ENCODE measurements around the gene GJD3.

GJD3 gene

GRCh38 chr17:40351359-40352236, 12.9 kb downstream of the GJD3 start:
- peak; percentile 59 for DNase-seq

- peak; percentile 53 for DNase-seq
Observed at GRCh38 chr17:40350689-40351358, 13.7 kb downstream of the GJD3 start.

- DNase-seq, result peak; percentile 81
Observed at GRCh38 chr17:40349895-40350688, 14.4 kb downstream of the GJD3 start.

GRCh38 chr17:40349477-40349894, 15.1 kb downstream of the GJD3 start:
- no peak for DNase-seq

GRCh38 chr17:40348562-40349476, 15.7 kb downstream of the GJD3 start:
- peak; percentile 81 for DNase-seq

- no peak for DNase-seq
Observed at GRCh38 chr17:40348136-40348504, 16.4 kb downstream of the GJD3 start.

GRCh38 chr17:40347319-40348135, 17.0 kb downstream of the GJD3 start:
- DNase-seq, result peak; percentile 56

- no peak for DNase-seq
Observed at GRCh38 chr17:40346765-40347158, 17.8 kb downstream of the GJD3 start.

GRCh38 chr17:40345994-40346764, 18.4 kb downstream of the GJD3 start:
- DNase-seq, result peak; percentile 78

GRCh38 chr17:40345161-40345993, 19.2 kb downstream of the GJD3 start:
- DNase-seq, result peak; percentile 86

GRCh38 chr17:40344421-40345160, 19.9 kb downstream of the GJD3 start:
- peak; percentile 39 for DNase-seq

- peak; percentile 61 for DNase-seq
Observed at GRCh38 chr17:40343219-40344119, 21.1 kb downstream of the GJD3 start.

GRCh38 chr17:40342504-40343218, 21.9 kb downstream of the GJD3 start:
- peak; percentile 45 for DNase-seq

- DNase-seq, result peak; percentile 91
Observed at GRCh38 chr17:40341808-40342503, 22.6 kb downstream of the GJD3 start.

GRCh38 chr17:40340880-40341807, 23.4 kb downstream of the GJD3 start:
- DNase-seq, result peak; percentile 90

Measured in femur (tissue), 1 donor.